ENCODE measurements around the gene UBE2O.

GRCh38 chr17:76410328-76410965, 42.5 kb downstream of the UBE2O start:
- TF ChIP-seq, protein P1, sequence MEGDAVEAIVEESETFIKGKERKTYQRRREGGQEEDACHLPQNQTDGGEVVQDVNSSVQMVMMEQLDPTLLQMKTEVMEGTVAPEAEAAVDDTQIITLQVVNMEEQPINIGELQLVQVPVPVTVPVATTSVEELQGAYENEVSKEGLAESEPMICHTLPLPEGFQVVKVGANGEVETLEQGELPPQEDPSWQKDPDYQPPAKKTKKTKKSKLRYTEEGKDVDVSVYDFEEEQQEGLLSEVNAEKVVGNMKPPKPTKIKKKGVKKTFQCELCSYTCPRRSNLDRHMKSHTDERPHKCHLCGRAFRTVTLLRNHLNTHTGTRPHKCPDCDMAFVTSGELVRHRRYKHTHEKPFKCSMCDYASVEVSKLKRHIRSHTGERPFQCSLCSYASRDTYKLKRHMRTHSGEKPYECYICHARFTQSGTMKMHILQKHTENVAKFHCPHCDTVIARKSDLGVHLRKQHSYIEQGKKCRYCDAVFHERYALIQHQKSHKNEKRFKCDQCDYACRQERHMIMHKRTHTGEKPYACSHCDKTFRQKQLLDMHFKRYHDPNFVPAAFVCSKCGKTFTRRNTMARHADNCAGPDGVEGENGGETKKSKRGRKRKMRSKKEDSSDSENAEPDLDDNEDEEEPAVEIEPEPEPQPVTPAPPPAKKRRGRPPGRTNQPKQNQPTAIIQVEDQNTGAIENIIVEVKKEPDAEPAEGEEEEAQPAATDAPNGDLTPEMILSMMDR (conservative IDR thresholded peaks at IDR 0.05 in 1 of 2, IDR thresholded peaks at IDR 0.05 in 1 of 2; ENCODE audit: low read depth in 1 of 2, low read length in 2 of 2), result no peak
- TF ChIP-seq EZH2 (IDR thresholded peaks at IDR 0.05; ENCODE audit: low read length, missing control alignments), result no peak

All from fibroblast of lung (primary cell).